Neuronal stem cell (in vitro differentiated cells): ENCODE results near the gene SRC.

ENCODE experiments used
- DNase-seq: peaks from one replicate; pipeline ENCODE4 v3.0.0-alpha.2; 2013; ENCODE audit warnings: low spot score
- H2AFZ ChIP-seq: one replicate; pipeline ENCODE4 v1.6.1; 2013; ENCODE audit warnings: mild to moderate bottlenecking, low read length, inconsistent platforms
- H2AK5ac ChIP-seq: 2 replicates; pipeline ENCODE4 v1.6.1; 2013; ENCODE audit warnings: low read depth, mild to moderate bottlenecking, inconsistent platforms, low read length, moderate library complexity, mixed read lengths
- H2BK120ac ChIP-seq: 2 replicates; pipeline ENCODE4 v1.6.1; 2013; ENCODE audit warnings: low read depth, mild to moderate bottlenecking, inconsistent platforms, low read length, moderate library complexity, mixed read lengths
- H2BK12ac ChIP-seq: one replicate; pipeline ENCODE4 v1.6.1; 2013; ENCODE audit warnings: low read length, inconsistent platforms
- H2BK15ac ChIP-seq: 2 replicates; pipeline ENCODE4 v1.6.1; 2013; ENCODE audit warnings: mild to moderate bottlenecking, low read length, inconsistent platforms, mixed read lengths
- H2BK5ac ChIP-seq: one replicate; pipeline ENCODE4 v1.6.1; 2013; ENCODE audit warnings: inconsistent platforms, mild to moderate bottlenecking, low read length, moderate library complexity
- H3K14ac ChIP-seq: one replicate; pipeline ENCODE4 v1.6.1; 2013; ENCODE audit warnings: low read length, inconsistent platforms
- H3K18ac ChIP-seq: 2 replicates; pipeline ENCODE4 v1.6.1; 2013; ENCODE audit warnings: low read length, inconsistent platforms
- H3K23ac ChIP-seq: 2 replicates; pipeline ENCODE4 v1.6.1; 2013; ENCODE audit warnings: low read depth, mild to moderate bottlenecking, mixed read lengths, low read length, inconsistent platforms; ENCODE audit not compliant: poor library complexity
- H3K27ac ChIP-seq: replicated peaks from 3 replicates; pipeline ENCODE4 v1.5.1; 2013; ENCODE audit warnings: low read length, inconsistent platforms
- H3K27me3 ChIP-seq, 3 experiments: 2 replicates each; pipeline ENCODE4 v1.6.1; 2013; ENCODE audit warnings: low read length in 3 of 3, mild to moderate bottlenecking in 2 of 3, inconsistent platforms in 1 of 3, low read depth in 1 of 3, mixed read lengths in 1 of 3, moderate library complexity in 1 of 3; ENCODE audit not compliant: control insufficient read depth in 3 of 3, insufficient read depth in 3 of 3
- H3K36me3 ChIP-seq, 2 donors: replicated peaks in 1 of 2; 2 replicates each; pipeline ENCODE4 v1.6.1; 2013; ENCODE audit warnings: low read length in 2 of 2; ENCODE audit not compliant: control insufficient read depth in 2 of 2, insufficient read depth in 2 of 2
- H3K4ac ChIP-seq: 2 replicates; pipeline ENCODE4 v1.6.1; 2013; ENCODE audit warnings: inconsistent platforms, mild to moderate bottlenecking, low read length, moderate library complexity
- H3K4me1 ChIP-seq, 2 donors: 1 replicate in 1 of 2; 2 replicates in 1 of 2; pipeline ENCODE4 v1.6.1; 2013; ENCODE audit warnings: low read length in 2 of 2, low read depth in 1 of 2; ENCODE audit not compliant: control insufficient read depth in 2 of 2, insufficient read depth in 1 of 2
- H3K4me2 ChIP-seq: one replicate; pipeline ENCODE4 v1.6.1; 2013; ENCODE audit warnings: mild to moderate bottlenecking, low read length, inconsistent platforms; ENCODE audit not compliant: insufficient read depth, poor library complexity, severe bottlenecking
- H3K4me3 ChIP-seq, 2 donors: 2 replicates each; pipeline ENCODE4 v1.5.1; 2013; ENCODE audit warnings: low read length in 2 of 2, mild to moderate bottlenecking in 2 of 2, inconsistent platforms in 1 of 2, moderate library complexity in 1 of 2
- H3K79me1 ChIP-seq: one replicate; pipeline ENCODE4 v1.6.1; 2013; ENCODE audit warnings: low read depth, mild to moderate bottlenecking, inconsistent platforms, low read length, moderate library complexity
- H3K9ac ChIP-seq: one replicate; pipeline ENCODE4 v1.6.1; 2013; ENCODE audit warnings: mild to moderate bottlenecking, low read depth, low read length, inconsistent platforms; ENCODE audit not compliant: poor library complexity
- H3K9me3 ChIP-seq, 2 donors: replicated peaks in 1 of 2; 2 replicates each; pipeline versions ENCODE3 to v1.6.1; 2013; ENCODE audit warnings: low read length in 2 of 2, mild to moderate bottlenecking in 2 of 2, inconsistent platforms in 1 of 2, low read depth in 1 of 2, mixed read lengths in 1 of 2, moderate library complexity in 1 of 2; ENCODE audit not compliant: control insufficient read depth in 2 of 2, insufficient read depth in 1 of 2
- H4K8ac ChIP-seq: one replicate; pipeline ENCODE4 v1.6.1; 2013; ENCODE audit warnings: low read depth, mild to moderate bottlenecking, inconsistent platforms, low read length, moderate library complexity
- H4K91ac ChIP-seq: one replicate; pipeline ENCODE4 v1.6.1; 2013; ENCODE audit warnings: low read length, low read depth, mild to moderate bottlenecking, inconsistent platforms; ENCODE audit not compliant: poor library complexity
- WGBS, 2 donors: extraction: QIAGEN DNeasy Blood & Tissue Kit; methylation state at CpG; one replicate each; pipeline ENCODE4 v1.1.7; 2013; ENCODE audit warnings: missing lambda C conversion rate in 2 of 2, mixed read lengths in 1 of 2; ENCODE audit not compliant: insufficient read length in 2 of 2, insufficient replicate concordance in 1 of 2; ENCODE audit errors: extremely low coverage in 2 of 2; 5-methylcytosine and 5-hydroxymethylcytosine counted together

The SRC gene

GRCh38 chr20:37401930-37402675 lies 56.2 kb downstream of the SRC start:
- Histone ChIP-seq H3K23ac (peak overlapping the region; percentile 45), H3K27me3 (no peaks in the 10 kb centered on the region), H4K8ac (peak overlapping the region; percentile 97), H3K4ac (peak overlapping the region; percentile 26), H3K4me3 (peak overlapping the region in 1 of 2 donors; percentile 1), H2BK5ac (no peak overlapping the region), H3K9ac (peak overlapping the region; percentile 47), H2BK15ac (no peak overlapping the region), H3K9me3 (no peaks in the 10 kb centered on the region), H3K18ac (peak overlapping the region; percentile 3), H2AK5ac (no peak overlapping the region), H3K79me1 (peaks cover 10% of the 10 kb centered on the region), H3K4me1 (peaks cover 5 to 10% of the 10 kb centered on the region in 2 donors), H3K36me3 (peaks cover 38 to 74% of the 10 kb centered on the region in 2 donors), H2BK120ac (peak overlapping the region; percentile 41), H3K4me2 (no peak overlapping the region), H2AFZ (no peak overlapping the region), H3K14ac (no peak overlapping the region), H3K27ac (no peak overlapping the region), H4K91ac (no peak overlapping the region), H2BK12ac (no peak overlapping the region)
- DNase-seq = no peak
- WGBS, 2 donors = no CpG with 5 or more reads among the region's 30 CpGs

DNA sequence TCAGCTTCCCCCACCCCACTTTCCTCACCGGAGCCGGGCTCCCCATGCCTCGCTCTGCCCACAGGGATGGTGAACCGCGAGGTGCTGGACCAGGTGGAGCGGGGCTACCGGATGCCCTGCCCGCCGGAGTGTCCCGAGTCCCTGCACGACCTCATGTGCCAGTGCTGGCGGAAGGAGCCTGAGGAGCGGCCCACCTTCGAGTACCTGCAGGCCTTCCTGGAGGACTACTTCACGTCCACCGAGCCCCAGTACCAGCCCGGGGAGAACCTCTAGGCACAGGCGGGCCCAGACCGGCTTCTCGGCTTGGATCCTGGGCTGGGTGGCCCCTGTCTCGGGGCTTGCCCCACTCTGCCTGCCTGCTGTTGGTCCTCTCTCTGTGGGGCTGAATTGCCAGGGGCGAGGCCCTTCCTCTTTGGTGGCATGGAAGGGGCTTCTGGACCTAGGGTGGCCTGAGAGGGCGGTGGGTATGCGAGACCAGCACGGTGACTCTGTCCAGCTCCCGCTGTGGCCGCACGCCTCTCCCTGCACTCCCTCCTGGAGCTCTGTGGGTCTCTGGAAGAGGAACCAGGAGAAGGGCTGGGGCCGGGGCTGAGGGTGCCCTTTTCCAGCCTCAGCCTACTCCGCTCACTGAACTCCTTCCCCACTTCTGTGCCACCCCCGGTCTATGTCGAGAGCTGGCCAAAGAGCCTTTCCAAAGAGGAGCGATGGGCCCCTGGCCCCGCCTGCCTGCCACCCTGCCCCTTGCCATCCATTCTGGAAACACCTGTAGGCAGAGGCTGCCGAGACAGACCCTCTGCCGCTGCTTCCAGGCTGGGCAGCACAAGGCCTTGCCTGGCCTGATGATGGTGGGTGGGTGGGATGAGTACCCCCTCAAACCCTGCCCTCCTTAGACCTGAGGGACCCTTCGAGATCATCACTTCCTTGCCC lies 57.4 kb downstream of the SRC start:
- Histone ChIP-seq H3K18ac (peak overlapping the region; percentile 25), H3K4me1 (peaks cover 13 to 15% of the 10 kb centered on the region in 2 donors), H3K27ac (no peak overlapping the region), H3K36me3 (peaks cover 28 to 61% of the 10 kb centered on the region in 2 donors), H3K23ac (peak overlapping the region; percentile 68), H3K9me3 (no peaks in the 10 kb centered on the region), H4K91ac (no peak overlapping the region), H2BK5ac (peak overlapping the region; percentile 3), H3K79me1 (peaks cover 4% of the 10 kb centered on the region), H3K14ac (no peak overlapping the region), H3K9ac (peak overlapping the region; percentile 3), H4K8ac (no peak overlapping the region), H2AK5ac (peak overlapping the region; percentile 35), H3K4me2 (no peak overlapping the region), H2BK15ac (no peak overlapping the region), H3K4me3 (no peak overlapping the region), H2AFZ (no peak overlapping the region), H2BK120ac (peak overlapping the region; percentile 22), H3K4ac (no peak overlapping the region), H2BK12ac (no peak overlapping the region), H3K27me3 (no peaks in the 10 kb centered on the region)
- DNase-seq = no peak
- WGBS, 2 donors = no CpG with 5 or more reads among the region's 37 CpGs

GRCh38 chr20:37404461-37404890 lies 58.5 kb downstream of the SRC start:
- no peak overlapping the region for H3K4me3 ChIP-seq
- no peak overlapping the region for H3K4ac ChIP-seq
- no peak overlapping the region for H4K8ac ChIP-seq
- peaks cover 22 to 51% of the 10 kb centered on the region in 2 donors for H3K36me3 ChIP-seq
- no peak overlapping the region for H3K27ac ChIP-seq
- H2BK15ac ChIP-seq = no peak overlapping the region
- no peak for DNase-seq
- H3K9me3 ChIP-seq = no peaks in the 10 kb centered on the region
- H3K14ac ChIP-seq = no peak overlapping the region
- no CpG with 5 or more reads among the region's 6 CpGs for WGBS, 2 donors
- no peak overlapping the region for H4K91ac ChIP-seq
- no peak overlapping the region for H2AFZ ChIP-seq
- peak overlapping the region; percentile 3 for H2BK5ac ChIP-seq
- H3K4me1 ChIP-seq = peaks cover 22 to 23% of the 10 kb centered on the region in 2 donors
- H3K27me3 ChIP-seq = no peaks in the 10 kb centered on the region
- peak overlapping the region; percentile 32 for H3K23ac ChIP-seq
- H2AK5ac ChIP-seq = peak overlapping the region; percentile 22
- peak overlapping the region; percentile 8 for H3K18ac ChIP-seq
- peaks cover 2% of the 10 kb centered on the region for H3K79me1 ChIP-seq
- H3K4me2 ChIP-seq = no peak overlapping the region
- no peak overlapping the region for H2BK120ac ChIP-seq
- peak overlapping the region; percentile 12 for H3K9ac ChIP-seq
- H2BK12ac ChIP-seq = no peak overlapping the region
